Globus pallidus (tissue), 1 donor: ENCODE data around the gene ATL3.
A peak's percentile ranks its signal among the peaks of the same experiment; 100 is the strongest.
"Not testable (repeated sequence)": the region's sequence is repeated elsewhere in the genome, so short reads cannot be mapped to it uniquely, and the experiment has no call there.

Source experiments
- DNase-seq: peaks from one replicate; pipeline ENCODE4 v3.0.0-alpha.2; 2015; ENCODE audit warnings: low spot score

The ATL3 gene

DNA sequence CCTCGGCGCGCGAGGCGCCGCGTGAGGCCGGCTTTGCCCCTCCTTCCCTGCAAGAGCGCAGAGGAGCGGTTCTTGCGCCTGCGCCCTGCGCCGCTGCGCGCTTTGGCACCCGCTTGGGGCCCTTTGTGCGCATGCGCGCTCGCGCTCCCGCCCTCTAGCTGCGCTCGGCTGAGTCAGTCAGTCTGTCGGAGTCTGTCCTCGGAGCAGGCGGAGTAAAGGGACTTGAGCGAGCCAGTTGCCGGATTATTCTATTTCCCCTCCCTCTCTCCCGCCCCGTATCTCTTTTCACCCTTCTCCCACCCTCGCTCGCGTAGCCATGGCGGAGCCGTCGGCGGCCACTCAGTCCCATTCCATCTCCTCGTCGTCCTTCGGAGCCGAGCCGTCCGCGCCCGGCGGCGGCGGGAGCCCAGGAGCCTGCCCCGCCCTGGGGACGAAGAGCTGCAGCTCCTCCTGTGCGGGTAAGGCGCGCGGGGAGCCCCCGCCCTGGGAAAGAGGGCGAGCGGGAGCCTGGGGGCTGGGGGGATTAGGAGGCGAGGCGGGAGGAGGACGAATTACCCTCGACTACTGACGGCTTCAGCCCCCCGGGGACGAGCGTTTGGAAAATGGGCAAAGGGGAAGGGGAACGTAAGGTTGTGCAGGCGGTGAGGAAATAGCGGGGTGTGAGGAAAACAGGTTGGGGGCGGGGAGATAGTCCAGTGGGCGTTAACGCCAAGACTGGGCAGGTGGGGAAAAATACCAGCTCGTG lies 10.3 kb upstream of the ATL3 start, which contains the start of gene RTN3:
RTN3 (plus strand) TSS at position 180 of the 745 bp plus-strand sequence; CDS start at position 317, 137 bp downstream.
- DNase-seq = peak; percentile 96

DNA sequence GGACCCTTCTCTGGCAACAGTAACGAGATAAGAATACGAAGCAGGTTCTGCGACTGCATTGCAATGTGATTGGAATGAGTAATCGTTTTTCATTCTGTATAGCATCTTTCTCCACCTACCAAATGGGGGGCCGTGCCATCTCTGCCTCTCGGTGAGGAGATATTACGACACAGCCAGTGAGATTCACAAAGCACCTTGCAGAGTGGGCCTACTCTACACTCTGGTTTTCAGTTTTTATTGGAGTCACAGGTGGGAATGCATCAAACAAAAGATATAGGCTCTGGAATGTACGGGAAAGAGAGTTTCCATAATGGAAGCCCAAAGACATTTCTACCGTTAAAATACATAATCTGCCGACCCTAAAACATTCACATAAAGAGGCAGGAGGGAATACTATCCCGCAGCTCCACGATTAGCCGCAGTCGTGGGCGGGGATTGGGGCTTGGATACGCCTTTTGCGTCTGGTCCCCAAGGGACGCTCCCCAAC lies 9.7 kb upstream of the ATL3 start:
- DNase-seq = no peak

DNA sequence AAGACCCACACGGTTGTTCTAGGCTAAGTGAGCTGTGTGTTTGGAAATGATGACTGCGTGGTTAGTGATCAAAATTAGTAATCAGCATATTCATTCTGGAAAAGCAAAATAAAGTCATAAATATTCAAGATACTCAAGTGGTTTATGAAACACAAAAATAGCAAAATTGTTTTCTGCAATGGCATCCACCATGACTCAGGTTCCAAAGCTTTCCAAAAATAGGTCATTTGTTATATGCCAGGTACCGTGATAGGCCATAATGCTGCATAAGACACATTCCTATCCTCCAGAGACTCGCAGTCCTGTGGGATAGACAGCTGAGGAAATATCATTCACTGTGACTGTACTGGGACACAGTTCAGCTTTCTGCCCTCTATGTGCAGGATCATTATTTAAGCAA lies 2.4 kb upstream of the ATL3 start:
- DNase-seq = no peak

- no peak for DNase-seq
Measured at GRCh38 chr11:63672936-63673539, 1.9 kb upstream of the ATL3 start.

- DNase-seq = no peak
Measured at GRCh38 chr11:63672156-63672463, 934 bp upstream of the ATL3 start.

DNA sequence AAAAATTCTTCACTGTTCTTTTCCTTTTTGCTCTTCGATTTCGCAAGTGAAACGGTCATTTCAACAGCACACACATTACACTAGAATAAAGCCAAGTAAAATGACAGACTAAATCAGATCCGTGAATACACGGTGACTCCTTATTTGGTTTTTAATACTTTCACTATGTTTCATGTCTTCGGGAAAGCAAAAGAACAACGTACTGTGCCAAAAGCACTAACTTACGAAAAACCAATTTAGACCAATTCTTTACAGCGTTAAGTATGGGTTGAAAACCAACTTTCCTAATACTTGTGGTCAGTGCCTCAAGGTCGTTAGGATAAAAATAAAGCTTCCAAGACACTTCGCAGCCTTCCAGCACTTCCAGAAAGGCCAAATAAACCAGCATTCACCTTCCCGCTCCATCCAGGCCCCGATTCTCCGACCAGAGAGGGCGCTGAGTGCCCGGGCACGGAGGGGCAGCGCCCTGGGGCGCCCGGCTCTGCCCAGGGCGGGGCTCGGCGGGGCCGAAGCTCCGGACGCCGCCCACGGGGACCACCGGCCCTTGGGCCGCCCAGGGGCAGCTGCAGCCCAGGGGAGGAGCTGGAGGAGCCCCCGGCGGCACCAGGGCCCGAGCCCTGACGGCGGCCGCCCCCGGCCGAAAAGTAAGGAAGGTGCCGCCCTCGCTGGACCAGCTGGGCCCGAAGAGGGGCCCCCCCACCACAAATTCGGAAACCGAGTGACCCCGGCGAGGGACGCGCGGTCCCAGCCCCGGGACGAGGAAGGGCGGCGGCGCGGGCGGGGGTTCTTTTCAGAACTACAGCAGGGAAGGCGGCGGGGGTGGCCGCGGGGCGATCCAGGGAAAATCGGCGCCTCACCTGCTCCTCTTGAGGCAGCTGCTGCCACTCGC lies 499 bp downstream of the ATL3 start:
- DNase-seq = peak; percentile 80

DNA sequence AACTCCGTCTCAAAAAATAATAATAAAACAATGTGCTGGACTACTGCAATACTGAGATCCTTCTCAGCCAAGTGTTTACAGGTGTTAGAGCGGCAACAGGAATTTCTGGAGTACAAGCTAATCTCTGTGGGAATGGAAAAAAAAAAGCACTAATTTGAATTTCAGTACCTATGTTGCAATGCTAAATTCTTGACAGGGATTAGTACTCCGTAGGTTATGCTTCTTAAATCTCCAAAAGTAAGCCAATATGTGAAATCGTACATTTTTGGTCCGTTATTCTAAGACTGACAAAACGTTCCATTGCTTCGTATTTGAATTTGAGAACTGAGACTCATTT lies 1.1 kb downstream of the ATL3 start:
- DNase-seq = no peak

GRCh38 chr11:63667995-63668795 lies 3.0 kb downstream of the ATL3 start:
- DNase-seq = no peak

- DNase-seq = no peak
Measured at GRCh38 chr11:63666874-63667273, 4.3 kb downstream of the ATL3 start.

- DNase-seq = no peak
Measured at GRCh38 chr11:63663809-63664208, 7.4 kb downstream of the ATL3 start.

DNA sequence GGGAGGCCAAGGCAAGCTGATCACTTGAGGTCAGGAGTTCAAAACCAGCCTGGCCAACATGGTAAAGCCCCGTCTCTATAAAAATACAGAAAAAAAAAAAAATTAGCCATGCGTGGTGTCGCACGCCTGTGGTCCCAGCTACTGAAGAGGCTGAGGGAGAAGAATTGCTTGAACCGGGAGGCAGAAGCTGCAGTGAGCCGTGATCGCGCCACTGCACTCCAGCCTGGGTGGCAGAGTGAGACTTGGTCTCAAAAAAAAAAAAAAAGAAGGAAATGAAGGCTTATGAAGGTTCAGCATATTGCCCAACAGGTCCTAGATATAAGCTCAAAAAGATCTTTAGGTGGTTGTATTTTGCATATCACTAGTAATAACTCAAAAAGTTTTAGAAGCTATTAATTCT lies 10.2 kb downstream of the ATL3 start:
- DNase-seq = no peak

- DNase-seq = no peak
Measured at GRCh38 chr11:63652671-63653070, 18.5 kb downstream of the ATL3 start.

DNA sequence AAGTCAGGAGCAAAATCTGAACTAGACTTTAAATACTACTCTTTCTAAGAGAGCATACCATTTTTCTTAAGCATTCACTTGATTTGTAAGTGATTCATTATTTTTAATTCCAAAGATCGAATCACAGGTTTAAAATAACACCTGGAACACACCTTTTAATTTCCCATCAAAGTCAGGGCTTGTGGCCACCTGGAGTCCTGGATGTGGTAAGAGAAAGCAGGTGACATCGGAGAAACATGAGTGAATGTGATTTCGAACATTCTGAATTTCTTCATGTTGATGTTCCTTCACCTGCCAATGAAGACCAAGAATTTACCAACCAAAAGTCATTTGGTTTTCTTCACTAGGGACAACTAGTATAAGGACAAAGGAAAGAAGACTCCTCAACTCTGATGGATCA lies 28.0 kb downstream of the ATL3 start:
- DNase-seq = no peak

- DNase-seq = no peak
Measured at GRCh38 chr11:63641727-63642126, 29.4 kb downstream of the ATL3 start.

DNA sequence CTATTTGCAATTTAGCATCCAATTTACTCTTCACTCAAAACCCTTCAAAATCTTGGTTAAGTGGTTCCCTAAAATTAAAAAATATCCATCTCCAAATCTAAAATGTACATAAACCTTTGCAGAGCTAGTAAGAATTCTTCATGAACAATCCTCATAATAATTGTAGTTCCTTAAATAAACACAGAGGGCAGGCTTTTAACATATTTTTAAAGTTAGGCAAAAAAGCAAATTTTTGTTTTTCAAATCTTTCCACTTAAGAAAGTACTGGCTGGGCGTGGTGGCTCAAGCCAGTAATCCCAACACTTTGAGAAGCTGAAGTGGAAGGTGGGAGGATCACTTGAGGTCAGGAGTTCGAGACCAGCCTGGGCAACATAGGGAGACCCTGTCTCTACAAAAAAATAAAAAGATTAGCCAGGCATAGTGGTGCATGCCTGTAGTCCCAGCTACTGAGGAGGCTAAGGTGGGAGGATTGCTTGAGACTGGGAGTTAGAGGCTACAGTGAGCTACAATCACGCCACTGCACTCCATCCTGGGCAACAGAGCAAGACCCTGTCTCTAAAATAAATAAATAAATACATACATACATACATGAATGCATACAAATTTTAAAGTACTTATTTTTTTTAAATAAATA lies 31.9 kb downstream of the ATL3 start:
- DNase-seq = peak; percentile 28

DNA sequence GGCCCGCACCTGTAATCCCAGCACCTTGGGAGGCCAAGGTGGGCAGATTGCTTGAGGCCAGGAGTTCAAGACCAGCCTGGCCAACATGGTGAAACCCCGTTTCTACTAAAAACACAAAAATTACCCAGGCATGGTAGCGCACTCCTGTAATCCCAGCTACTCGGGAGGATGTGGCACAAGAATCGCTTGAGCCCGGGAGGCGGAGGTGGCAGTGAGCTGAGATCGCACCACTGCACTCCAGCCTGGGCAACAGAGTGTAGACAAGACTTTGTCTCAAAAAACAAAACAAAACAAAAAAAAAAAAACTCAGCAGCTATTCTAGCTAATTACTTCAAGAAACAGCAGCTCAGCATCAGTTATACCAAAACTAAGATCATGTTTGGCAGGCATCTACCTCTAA lies 32.7 kb downstream of the ATL3 start:
- not testable (repeated sequence) for DNase-seq

GRCh38 chr11:63635762-63636465 lies 35.3 kb downstream of the ATL3 start:
- peak; percentile 81 for DNase-seq

- DNase-seq = no peak
Measured at GRCh38 chr11:63629426-63629825, 41.8 kb downstream of the ATL3 start.

DNA sequence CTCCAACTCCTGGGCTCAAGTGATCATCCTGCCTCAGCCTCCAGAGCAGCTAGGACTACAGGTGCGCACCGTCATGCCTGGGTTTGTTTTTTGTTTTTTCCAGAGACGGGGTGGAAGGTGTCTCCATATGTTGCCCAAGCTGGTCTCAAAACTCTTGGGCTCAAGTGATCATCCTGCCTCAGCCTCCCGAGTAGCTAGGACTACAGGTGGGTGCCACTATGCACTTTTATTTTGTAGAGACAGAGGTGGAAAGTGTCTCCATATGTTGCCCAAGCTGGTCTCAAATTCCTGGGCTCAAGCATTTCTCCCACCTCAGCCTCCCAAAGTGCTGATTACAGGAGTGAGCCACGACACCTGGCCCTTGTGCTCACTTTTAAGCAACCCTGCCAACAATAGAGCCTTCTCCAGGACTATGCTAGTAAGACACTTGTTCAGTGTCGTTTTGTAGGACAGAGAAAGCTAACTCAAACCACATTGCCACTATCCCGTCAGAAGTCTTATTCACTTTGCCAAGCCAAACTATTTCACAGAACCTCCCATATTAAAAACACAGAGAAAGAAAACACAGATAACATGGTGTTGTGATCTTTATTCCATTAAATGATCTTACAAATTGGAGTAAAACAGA lies 47.5 kb downstream of the ATL3 start:
- no peak for DNase-seq

DNA sequence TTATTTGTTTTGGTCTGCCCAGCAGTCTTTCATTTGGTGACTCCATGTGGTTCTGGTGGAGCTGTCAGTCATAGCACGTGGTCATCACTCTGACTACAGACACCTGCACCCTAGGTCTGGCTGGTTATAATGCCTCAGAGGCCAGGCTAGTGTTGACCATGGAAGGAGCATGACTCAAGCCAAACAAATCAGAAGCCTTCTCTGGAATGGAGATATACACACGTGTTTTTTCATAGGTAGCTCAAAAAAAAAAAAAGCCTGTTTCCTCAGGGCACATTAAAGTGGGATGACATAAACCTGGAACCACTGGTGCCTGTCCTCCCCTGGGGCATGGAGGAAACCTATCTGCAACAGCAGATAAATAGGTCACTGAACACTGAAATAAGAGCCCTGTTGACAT lies 48.9 kb downstream of the ATL3 start:
- no peak for DNase-seq
